H7 (cell line): ENCODE results near the gene COL15A1. TPM values are rescaled to one million over a fixed set of nuclear protein-coding genes. Genes with fewer than 3 reads are reported as not detected.
"Not testable (repeated sequence)": the region's sequence is repeated elsewhere in the genome, so short reads cannot be mapped to it uniquely, and the experiment has no call there.

Source experiments
- DNase-seq: peaks from one replicate; pipeline ENCODE4 v3.0.0; 2012
- H3K27me3 ChIP-seq: 2 replicates; pipeline ENCODE4 v1.6.0; 2011; ENCODE audit warnings: mild to moderate bottlenecking, low read length; ENCODE audit not compliant: control insufficient read depth, insufficient read depth
- H3K36me3 ChIP-seq: replicated peaks from 2 replicates; pipeline ENCODE4 v1.5.1; 2011; ENCODE audit warnings: low read length; ENCODE audit not compliant: control insufficient read depth, insufficient read depth
- H3K4me3 ChIP-seq: 2 replicates; pipeline ENCODE4 v1.5.1; 2011; ENCODE audit warnings: low read depth, mild to moderate bottlenecking, control low read depth, low read length, moderate library complexity; ENCODE audit not compliant: insufficient read depth
- total RNA-seq: library from RNA; depleted of rRNA; stranded (reverse); fragments of >200 nt; shearing (Covaris generic); gene quantifications from 2 replicates; pipeline ENCODE4 v1.2.3, GENCODE V29; 2014

The COL15A1 gene
- total RNA-seq, 1 experiment from 2014 or later = not detected

DNA sequence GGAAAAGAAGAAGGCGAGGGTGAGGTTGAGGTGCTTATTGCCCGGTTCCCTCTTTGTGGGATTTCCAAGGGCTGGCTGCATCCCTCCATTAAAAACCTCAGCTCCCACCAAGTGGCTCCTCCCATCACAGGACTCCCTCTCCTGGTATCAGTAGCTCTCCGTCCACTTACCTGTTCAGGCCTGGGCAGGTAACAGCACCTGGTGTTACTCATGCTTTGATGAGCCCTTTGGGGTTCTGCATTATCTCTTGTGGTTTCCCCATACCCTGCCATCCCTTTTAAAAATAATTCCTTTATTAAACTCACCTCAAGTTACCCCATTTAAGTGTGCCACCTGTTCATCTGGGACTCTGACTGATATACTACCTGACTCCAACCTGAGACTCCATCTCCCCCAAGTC, 143.8 kb downstream of the COL15A1 start:
- no peak overlapping the region for H3K4me3 ChIP-seq
- DNase-seq = no peak
- H3K36me3 ChIP-seq = no peaks in the 10 kb centered on the region
- no peaks in the 10 kb centered on the region for H3K27me3 ChIP-seq

DNA sequence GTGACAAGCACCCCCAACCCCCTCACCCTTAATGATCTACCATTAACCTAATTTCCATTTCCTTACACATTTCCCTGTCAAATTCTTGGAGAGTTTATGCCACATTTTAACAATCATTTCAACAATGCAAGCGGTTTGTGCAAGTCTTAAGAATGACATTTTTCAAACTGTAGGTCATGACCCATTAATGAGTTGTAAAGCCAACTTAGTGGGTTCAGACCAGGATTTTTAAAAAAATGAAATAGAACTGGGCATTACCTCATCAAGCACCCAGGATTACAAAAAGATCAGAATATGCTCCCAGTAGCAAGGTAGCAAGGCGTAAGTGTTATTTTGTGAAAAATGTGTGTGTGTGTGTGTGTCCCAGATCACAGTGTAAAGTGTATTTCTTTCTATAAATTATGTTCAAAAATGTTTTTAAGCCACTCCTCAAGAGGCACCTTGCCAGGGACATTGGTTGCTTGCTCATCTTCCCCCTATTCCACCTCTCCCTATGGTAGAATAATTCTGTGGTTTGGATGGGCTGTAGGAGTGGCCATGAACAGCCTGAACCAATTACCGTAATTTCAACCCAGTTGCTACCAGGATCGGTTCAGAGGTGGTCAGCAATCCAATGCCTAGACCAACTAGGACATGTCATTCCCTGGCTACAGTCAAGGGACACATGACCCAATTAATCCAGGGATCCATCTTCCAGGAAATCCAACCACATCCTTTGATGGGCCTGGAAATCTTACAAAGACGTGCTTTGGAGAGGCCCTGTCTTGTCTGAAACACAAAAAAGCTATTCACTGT, 146.8 kb downstream of the COL15A1 start:
- Histone ChIP-seq H3K4me3 (no peak overlapping the region), H3K27me3 (no peaks in the 10 kb centered on the region), H3K36me3 (no peaks in the 10 kb centered on the region)
- no peak for DNase-seq

DNA sequence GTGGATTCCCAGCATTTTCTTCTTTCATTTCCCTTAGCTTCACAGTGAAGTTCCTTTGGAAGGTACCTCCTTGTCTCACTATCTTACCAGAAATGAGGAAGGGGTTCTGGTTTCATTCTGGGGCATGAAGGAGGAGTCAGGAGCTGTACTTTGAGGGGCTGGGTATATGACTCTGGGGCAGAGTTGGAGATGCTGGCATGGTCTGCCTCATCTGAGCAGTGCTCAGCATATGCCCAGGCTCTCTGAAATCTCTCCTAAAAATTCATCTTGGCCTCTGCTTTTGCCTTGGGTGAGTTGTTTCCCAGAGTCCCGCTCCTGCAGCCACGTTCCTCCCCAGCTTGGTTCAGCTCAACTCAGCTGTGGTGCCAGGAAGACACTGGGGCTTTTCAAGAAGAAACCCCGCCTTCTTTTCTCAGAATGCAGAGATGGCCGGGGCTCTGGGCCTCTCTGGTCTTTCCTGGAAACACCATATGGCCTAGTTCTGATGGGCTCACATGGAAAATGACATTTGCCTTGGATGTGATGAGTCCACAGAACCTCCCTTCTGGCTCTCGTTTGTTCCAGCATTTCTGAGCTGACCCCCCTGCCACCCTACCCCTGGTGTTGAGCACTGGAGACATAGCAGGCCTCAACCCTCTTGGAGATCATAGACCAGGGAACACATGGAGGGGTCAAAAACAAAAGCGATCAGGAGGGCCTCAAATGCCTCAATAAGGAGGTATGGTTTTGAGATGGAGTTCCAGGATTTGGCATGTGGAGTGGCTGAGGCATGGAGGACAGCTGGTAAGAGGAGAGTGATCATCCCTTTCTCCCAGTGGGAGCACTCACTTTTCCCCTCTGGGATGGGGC, 149.2 kb downstream of the COL15A1 start:
- H3K4me3 ChIP-seq = no peak overlapping the region
- DNase-seq = no peak
- no peaks in the 10 kb centered on the region for H3K36me3 ChIP-seq
- no peaks in the 10 kb centered on the region for H3K27me3 ChIP-seq

DNA sequence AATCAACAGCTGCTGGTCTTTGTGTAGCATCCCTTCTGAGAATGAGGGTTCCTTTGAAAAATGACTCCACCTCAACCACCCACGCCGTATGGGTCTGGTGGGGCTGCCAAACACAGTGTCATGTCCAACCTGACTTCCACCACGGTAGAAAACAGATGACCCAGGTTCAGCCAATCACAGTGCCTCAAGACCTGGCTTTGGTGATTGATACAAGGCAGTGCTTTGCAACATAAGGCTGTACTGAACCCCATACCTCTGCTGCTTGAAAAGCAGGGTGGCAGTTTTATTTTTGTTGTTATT, 149.7 kb downstream of the COL15A1 start:
- H3K4me3 ChIP-seq = no peak overlapping the region
- no peaks in the 10 kb centered on the region for H3K36me3 ChIP-seq
- no peaks in the 10 kb centered on the region for H3K27me3 ChIP-seq
- no peak for DNase-seq

DNA sequence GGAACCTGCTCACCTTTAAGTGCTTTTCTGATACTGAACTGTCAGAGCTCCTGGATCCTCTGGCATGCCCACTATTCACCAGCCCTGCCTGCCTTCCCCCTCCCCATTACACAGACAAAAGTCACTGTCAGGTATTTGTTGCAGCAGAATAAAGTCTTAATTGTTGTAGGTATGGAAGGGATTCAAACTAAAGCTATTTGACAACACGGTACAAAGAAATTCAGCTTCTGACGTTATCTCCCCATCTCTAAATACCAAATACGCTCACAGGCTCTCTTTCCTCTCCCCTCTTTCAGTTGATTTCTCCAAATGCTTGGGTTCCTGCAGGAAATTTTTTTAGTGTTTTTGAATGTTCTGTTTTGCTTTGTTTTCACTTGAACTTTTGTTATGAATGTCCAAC, 151.9 kb downstream of the COL15A1 start:
- H3K27me3 ChIP-seq = no peaks in the 10 kb centered on the region
- no peak overlapping the region for H3K4me3 ChIP-seq
- no peak for DNase-seq
- no peaks in the 10 kb centered on the region for H3K36me3 ChIP-seq

DNA sequence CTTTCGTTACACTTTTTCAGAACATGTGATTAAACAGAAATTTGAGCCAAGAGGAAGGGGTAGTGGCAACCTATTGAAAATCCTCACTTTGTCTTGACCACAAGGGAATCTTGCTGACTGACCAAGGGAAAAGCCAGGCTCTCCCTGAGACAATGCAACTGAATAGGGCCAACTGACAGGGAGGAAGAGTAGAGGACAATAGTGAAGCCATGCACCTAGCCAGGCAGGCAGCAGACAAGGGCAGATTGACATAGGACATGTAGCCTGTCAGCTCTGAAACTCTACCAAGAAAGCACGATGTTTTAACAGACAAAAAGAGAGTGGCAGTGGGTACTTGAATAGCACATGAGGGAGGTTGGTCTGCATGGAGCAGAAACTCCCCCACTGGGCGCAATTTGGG, 152.7 kb downstream of the COL15A1 start:
- DNase-seq = no peak
- Histone ChIP-seq H3K4me3 (no peak overlapping the region), H3K27me3 (no peaks in the 10 kb centered on the region), H3K36me3 (no peaks in the 10 kb centered on the region)

DNA sequence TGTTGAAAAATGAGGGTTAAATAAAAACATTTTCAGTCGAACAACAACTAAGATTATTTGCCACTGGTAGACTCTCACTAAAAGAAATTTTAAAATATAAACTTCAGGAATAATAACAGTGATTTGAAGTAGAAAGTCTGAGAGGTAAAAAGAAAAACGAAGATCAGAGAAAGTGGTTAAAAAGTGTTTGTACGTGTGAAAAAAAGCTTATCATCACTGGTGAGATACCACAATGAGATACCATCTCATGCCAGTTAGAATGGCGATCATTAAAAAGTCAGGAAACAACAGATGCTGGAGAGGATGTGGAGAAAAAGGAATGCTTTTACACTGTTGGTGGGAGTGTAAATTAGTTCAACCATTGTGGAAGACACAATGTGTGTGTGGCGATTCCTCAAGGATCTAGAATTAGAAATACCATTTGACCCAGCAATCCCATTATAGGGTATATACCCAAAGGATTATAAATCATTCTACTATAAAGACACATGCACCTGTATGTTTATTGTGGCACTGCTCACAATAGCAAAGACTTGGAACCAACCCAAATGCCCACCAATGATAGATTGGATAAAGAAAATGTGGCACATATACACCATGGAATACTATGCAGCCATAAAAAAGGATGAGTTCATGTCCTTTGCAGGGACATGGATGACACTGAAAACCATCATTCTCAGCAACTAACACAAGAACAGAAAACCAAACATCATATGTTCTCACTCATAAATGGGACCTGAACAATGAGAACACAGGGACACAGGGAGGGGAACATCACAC, 156.3 kb downstream of the COL15A1 start:
- not testable (repeated sequence) for H3K36me3 ChIP-seq, H3K27me3 ChIP-seq, DNase-seq, H3K4me3 ChIP-seq

DNA sequence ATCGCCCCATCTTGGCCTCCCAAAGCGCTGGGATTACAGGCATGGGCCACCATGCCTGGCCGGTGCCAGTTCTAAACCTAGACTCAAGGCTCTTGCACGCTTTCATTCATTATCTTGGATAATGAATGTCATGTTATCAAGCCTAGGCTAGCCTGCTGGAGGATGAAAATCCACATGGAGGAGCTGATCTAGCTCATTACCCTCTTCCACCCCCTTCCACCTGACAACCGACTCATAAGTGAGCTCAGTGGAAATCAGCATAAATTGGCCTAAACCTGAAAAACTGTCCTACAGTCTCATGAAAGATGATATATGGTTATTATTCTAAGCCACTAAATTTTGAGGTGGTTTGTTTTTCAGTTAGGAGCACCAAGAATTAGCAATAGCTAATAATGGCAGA, 157.6 kb downstream of the COL15A1 start:
- DNase-seq = no peak
- Histone ChIP-seq H3K36me3 (no peaks in the 10 kb centered on the region), H3K4me3 (no peak overlapping the region), H3K27me3 (peaks cover 3% of the 10 kb centered on the region)

DNA sequence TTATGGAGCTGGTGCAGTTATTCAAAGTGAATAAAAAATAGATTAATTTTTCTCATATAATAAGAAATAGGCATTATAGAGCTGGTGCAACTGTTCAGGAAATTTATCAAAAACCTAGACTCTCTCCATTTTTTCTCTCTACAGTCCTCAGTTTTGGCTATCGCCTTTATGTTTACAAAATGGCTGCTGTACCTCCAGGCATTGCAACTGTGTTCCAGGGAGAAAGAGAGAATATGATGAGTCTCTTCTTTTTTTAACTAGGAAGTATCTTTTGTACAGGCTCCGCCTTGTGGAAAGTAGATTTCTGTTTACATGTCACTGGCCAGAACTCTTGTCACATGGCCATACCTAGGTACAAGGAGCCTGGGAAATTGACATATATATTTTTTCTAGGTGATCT, 158.1 kb downstream of the COL15A1 start:
- Histone ChIP-seq H3K36me3 (no peaks in the 10 kb centered on the region), H3K4me3 (no peak overlapping the region), H3K27me3 (peaks cover 3% of the 10 kb centered on the region)
- no peak for DNase-seq

DNA sequence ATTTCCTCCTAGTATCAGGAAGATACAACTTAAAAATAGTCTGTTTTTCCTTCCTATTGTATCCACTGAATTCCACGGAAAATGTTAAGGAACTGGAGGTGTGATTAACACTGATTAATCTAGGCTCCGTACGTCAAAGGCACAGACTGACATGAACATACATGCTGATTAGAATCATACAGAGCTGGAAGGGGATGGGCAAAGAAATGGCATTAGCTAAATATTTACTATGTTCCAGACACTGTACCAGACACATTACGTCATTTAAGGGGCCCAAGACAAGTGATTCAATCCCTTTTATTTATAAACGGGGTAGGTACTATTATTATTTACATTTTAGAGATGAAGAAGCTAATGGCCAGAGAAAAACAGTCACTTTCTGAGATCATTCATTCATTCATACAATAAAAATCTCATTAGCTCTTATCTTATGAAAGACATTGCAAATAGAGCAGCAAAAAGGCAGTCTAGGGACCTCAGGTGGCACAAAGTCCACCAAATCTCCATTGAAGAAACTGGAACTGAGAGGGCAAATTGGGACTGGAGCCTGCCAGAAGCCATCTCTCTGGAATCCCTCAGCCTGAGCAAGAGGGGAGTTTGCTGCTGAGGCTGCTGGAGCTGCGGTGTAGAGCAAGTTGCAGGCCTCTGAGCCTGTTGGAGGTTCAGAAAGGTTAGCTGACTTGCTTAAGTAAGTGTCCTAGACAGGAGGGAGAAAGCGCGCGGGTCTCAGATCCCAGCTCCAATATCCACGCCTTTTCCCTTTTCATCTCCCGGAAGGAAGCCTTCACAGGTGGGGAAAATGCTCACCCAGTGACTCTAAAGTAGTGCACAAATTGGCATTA, 159.6 kb downstream of the COL15A1 start:
- Histone ChIP-seq H3K36me3 (no peaks in the 10 kb centered on the region), H3K27me3 (peaks cover 3% of the 10 kb centered on the region), H3K4me3 (peak overlapping the region; percentile 75; the same call in 1 of the 2 replicates)
- no peak for DNase-seq

DNA sequence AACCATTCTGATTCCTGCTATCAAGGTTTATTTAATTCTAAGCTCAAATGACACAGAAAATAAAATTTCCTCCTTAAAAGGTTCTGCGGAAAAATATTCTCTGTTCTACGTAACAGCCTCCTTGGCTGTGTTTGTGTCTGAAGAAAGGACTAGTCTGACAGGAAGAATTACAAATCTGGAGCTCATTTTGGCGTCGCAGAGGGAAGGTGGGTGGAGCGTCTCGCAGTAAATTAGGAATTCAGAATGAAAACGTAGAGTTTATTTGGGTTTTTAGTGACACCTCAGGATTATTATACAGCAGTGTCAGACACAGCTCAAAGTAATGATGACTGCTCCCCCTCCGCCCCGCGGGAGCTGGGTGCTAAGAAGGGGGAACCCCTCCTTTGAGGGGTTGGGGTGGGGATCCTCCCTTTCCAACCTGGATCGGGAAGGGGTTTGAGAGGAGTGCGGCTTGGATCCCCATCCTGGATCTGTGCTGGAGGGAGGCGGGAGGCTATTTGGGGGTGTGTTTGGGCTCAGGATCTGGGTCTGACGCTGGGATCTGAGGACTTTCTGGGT, 160.3 kb downstream of the COL15A1 start:
- H3K27me3 ChIP-seq = peaks cover 3% of the 10 kb centered on the region
- H3K36me3 ChIP-seq = no peaks in the 10 kb centered on the region
- peak; percentile 50 for DNase-seq
- peak overlapping the region; percentile 75 for H3K4me3 ChIP-seq

DNA sequence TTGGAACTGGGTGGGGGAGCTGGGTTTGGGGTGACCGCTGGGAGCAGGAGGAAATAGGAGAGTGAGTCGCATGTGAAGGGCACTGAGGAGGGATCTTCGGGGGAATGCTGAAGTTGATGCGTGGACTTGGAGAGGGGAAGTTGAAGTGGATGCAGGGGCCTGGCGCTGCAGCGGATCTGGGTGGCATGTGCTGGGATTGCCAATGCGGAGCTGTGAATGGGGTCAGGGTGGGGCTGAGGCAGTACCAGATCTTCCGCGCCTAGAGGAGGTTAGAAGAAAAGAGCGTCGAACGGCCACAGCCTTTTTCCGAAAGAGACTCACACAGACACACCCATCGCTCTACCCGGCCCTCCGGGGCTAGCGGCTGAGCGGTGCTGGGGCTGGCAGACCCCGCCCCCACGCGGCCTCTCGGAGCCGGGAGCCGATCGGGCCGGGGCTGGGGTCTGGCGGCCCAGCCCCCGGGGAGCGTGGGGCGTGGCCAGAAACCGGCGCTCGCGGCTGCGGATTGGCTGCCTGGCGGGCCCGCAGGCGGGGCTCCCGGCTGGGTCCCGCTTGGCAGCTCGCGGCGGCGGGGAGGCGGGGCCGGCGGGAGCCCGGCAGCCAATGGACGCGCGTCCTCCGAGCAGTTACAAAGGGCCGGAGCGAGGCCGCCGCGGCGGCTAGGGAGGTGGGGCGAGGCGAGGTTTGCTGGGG, 160.9 kb downstream of the COL15A1 start, which contains the start of gene TGFBR1:
Gene TGFBR1 (plus strand): TSS at position 655 of the 693 bp plus-strand sequence. CDS start 93 bp downstream, outside the sequence.
- DNase-seq = peak; percentile 99
- Histone ChIP-seq H3K36me3 (no peaks in the 10 kb centered on the region), H3K4me3 (peak within 1 kb of the TSS; percentile 75), H3K27me3 (peaks cover 3% of the 10 kb centered on the region)
